Upper lobe of left lung (tissue), 6 donors: ENCODE measurements around the gene OR11H7. TPM values are rescaled to one million over a fixed set of nuclear protein-coding genes. Genes with fewer than 3 reads are reported as not detected.

Experiments
- total RNA-seq, 6 donors: library from RNA; depleted of rRNA in 4 of 6; stranded (reverse); fragments of >200 nt in 4 of 6; gene quantifications; one replicate each; pipeline versions ENCODE4 v1.1.0 to v1.2.1, GENCODE V29; 2016 to 2021
- donor health status: DM: no; HTN: no; CAD: no; lungs with moderate emphysema.
- donor health status: DM: no; HTN: yes; CAD: no; lungs with severe emphysema.

OR11H7 gene
- total RNA-seq, 6 donors from 2014 or later, result not detected

Other genes with a start within 250 kb of the OR11H7 start
- gene OR4Q2, start 226.8 kb upstream of the OR11H7 start, total RNA-seq, result not detected
- not detected for gene OR4K14, start 209.7 kb upstream of the OR11H7 start, total RNA-seq
- not detected for gene OR4K13, start 192.9 kb upstream of the OR11H7 start, total RNA-seq
- not detected for gene OR4L1, start 168.9 kb upstream of the OR11H7 start, total RNA-seq
- gene OR4K17, start 118.2 kb upstream of the OR11H7 start, total RNA-seq, result not detected
- not detected for gene OR4N5, start 90.2 kb upstream of the OR11H7 start, total RNA-seq
- not detected for gene OR11G2, start 38.1 kb upstream of the OR11H7 start, total RNA-seq
- not detected for gene OR11H6, start 5.3 kb upstream of the OR11H7 start, total RNA-seq
- not detected for gene OR11H4, start 10.3 kb downstream of the OR11H7 start, total RNA-seq
- 10 to 100 TPM in 4 of 6 donors, 1 to 10 TPM in 2; 8.1 to 28.4 (median 17.7) TPM for gene TTC5, start 77.0 kb downstream of the OR11H7 start, total RNA-seq
- gene CCNB1IP1, start 104.3 kb downstream of the OR11H7 start, total RNA-seq, result 10 to 100 TPM; 27.1 to 50.5 (median 44.7) TPM
- 10 to 100 TPM; 11.6 to 31.4 (median 17.6) TPM for gene PARP2, start 114.7 kb downstream of the OR11H7 start, total RNA-seq
- 10 to 100 TPM; 23.3 to 97.4 (median 39.6) TPM for gene TEP1, start 184.5 kb downstream of the OR11H7 start, total RNA-seq
- under 1 TPM in 3 of 6 donors, not detected in 3; 0.22 to 0.60 (median 0.24) TPM for gene KLHL33, start 207.2 kb downstream of the OR11H7 start, total RNA-seq
- 10 to 100 TPM; 31.7 to 58.8 (median 48.1) TPM for gene OSGEP, start 225.8 kb downstream of the OR11H7 start, total RNA-seq
- gene APEX1, start 226.2 kb downstream of the OR11H7 start, total RNA-seq, result 100 to 1,000 TPM in 4 of 6 donors, 10 to 100 TPM in 2; 81.5 to 134 (median 119) TPM
- 10 to 100 TPM; 20.8 to 58.7 (median 34.2) TPM for gene PIP4P1, start 232.5 kb downstream of the OR11H7 start, total RNA-seq
- 10 to 100 TPM in 5 of 6 donors, 1 to 10 TPM in 1; 6.3 to 98.8 (median 32.9) TPM for gene PNP, start 240.4 kb downstream of the OR11H7 start, total RNA-seq